Mesothelial cell of epicardium (in vitro differentiated cells): ENCODE data around the gene CXCL9. TPM values are rescaled to one million over a fixed set of nuclear protein-coding genes. Genes with fewer than 3 reads are reported as not detected.

Experiments used
- DNase-seq, 2 experiments: peaks; one replicate each; pipeline ENCODE4 v3.0.0; 2021; ENCODE audit warnings: low spot score in 2 of 2; ENCODE audit not compliant: unreplicated experiment in 2 of 2
- H3K27ac Mint-ChIP-seq: 2 replicates; pipeline ENCODE4 v1.8.0; 2021; ENCODE audit warnings: mixed read lengths
- H3K27me3 Mint-ChIP-seq: 2 replicates; pipeline ENCODE4 v1.8.0; 2021; ENCODE audit warnings: low read depth, mixed read lengths
- H3K36me3 Mint-ChIP-seq: 2 replicates; pipeline ENCODE4 v1.8.0; 2021; ENCODE audit warnings: mixed read lengths
- H3K4me1 Mint-ChIP-seq: 2 replicates; pipeline ENCODE4 v1.8.0; 2021; ENCODE audit warnings: mixed read lengths
- H3K4me3 Mint-ChIP-seq: 2 replicates; pipeline ENCODE4 v1.8.0; 2021; ENCODE audit warnings: mild to moderate bottlenecking, moderate library complexity, mixed read lengths
- H3K9me3 Mint-ChIP-seq: 2 replicates; pipeline ENCODE4 v1.8.0; 2021; ENCODE audit warnings: mixed read lengths
- CTCF ChIP-seq: fragments of 200-600 bp; sonication (generic); IDR thresholded peaks from one replicate; pipeline ENCODE4 v1.5.0; 2021; ENCODE audit warnings: antibody characterized with exemption; ENCODE audit not compliant: unreplicated experiment
- total RNA-seq: library from RNA; stranded (reverse); gene quantifications from 3 replicates; pipeline ENCODE4 v1.2.1, GENCODE V29; 2021

The CXCL9 gene
- total RNA-seq, 1 donor from 2014 or later = not detected

- Mint-ChIP-seq H3K27ac (no peak overlapping the region), H3K9me3 (no peaks in the 10 kb centered on the region), H3K27me3 (peaks cover 9% of the 10 kb centered on the region), H3K36me3 (no peaks in the 10 kb centered on the region), H3K4me1 (peaks cover 18% of the 10 kb centered on the region), H3K4me3 (no peak overlapping the region)
- no peak for DNase-seq
- TF ChIP-seq CTCF = no peak
These were observed 16.8 kb upstream of the CXCL9 start for GRCh38 chr4:76024065-76024464.

- no peaks in the 10 kb centered on the region for H3K9me3 Mint-ChIP-seq
- no peaks in the 10 kb centered on the region for H3K36me3 Mint-ChIP-seq
- H3K4me1 Mint-ChIP-seq = peaks cover 14% of the 10 kb centered on the region
- no peak for DNase-seq
- no peak within 1 kb of the TSS for H3K4me3 Mint-ChIP-seq
- peaks cover 6% of the 10 kb centered on the region for H3K27me3 Mint-ChIP-seq
- TF ChIP-seq CTCF = no peak
- no peak within 1 kb of the TSS for H3K27ac Mint-ChIP-seq
These were observed 16.1 kb upstream of the CXCL9 start, which contains the start of gene CXCL10 for GRCh38 chr4:76023389-76023788. CXCL10 (minus strand) TSS chr4:76023497; CDS start chr4:76023431, 66 bp downstream.

- no peak for TF ChIP-seq CTCF
- H3K27me3 Mint-ChIP-seq = peaks cover 6% of the 10 kb centered on the region
- H3K4me1 Mint-ChIP-seq = peaks cover 9% of the 10 kb centered on the region
- H3K9me3 Mint-ChIP-seq = no peaks in the 10 kb centered on the region
- H3K36me3 Mint-ChIP-seq = no peaks in the 10 kb centered on the region
- no peak overlapping the region for H3K4me3 Mint-ChIP-seq
- no peak for DNase-seq
- H3K27ac Mint-ChIP-seq = no peak overlapping the region
These were observed 15.4 kb upstream of the CXCL9 start for GRCh38 chr4:76022677-76023076.

DNA sequence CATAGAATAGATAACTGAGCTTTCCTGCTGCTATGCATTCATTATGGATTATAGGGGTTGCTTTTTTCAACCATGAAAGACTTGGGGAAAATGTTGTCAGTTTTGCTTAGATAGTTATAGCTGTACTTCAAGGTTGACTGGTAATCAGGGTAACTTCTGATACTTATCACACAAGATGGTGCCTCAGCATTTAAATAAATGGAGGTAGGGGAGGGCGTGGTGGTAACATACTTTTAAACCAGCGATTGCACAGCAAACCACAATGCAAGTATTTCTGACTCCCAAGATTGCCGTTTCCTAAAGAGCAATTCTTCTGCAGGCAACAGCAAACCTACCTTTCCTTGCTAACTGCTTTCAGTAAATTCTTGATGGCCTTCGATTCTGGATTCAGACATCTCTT lies 14.7 kb upstream of the CXCL9 start:
- Mint-ChIP-seq H3K27ac (no peak overlapping the region), H3K36me3 (no peaks in the 10 kb centered on the region), H3K27me3 (peaks cover 6% of the 10 kb centered on the region), H3K9me3 (no peaks in the 10 kb centered on the region), H3K4me3 (no peak overlapping the region), H3K4me1 (peaks cover 9% of the 10 kb centered on the region)
- DNase-seq = no peak
- TF ChIP-seq CTCF = no peak

- Mint-ChIP-seq H3K4me1 (peaks cover 12% of the 10 kb centered on the region), H3K27ac (no peak overlapping the region), H3K9me3 (no peaks in the 10 kb centered on the region), H3K27me3 (peaks cover 3% of the 10 kb centered on the region), H3K4me3 (no peak overlapping the region), H3K36me3 (no peaks in the 10 kb centered on the region)
- no peak for TF ChIP-seq CTCF
- no peak for DNase-seq
These were observed 9.9 kb upstream of the CXCL9 start for GRCh38 chr4:76017056-76017686.

- no peaks in the 10 kb centered on the region for H3K9me3 Mint-ChIP-seq
- no peaks in the 10 kb centered on the region for H3K36me3 Mint-ChIP-seq
- H3K4me1 Mint-ChIP-seq = peaks cover 18% of the 10 kb centered on the region
- TF ChIP-seq CTCF = no peak
- H3K4me3 Mint-ChIP-seq = no peak overlapping the region
- no peak for DNase-seq
- no peak overlapping the region for H3K27ac Mint-ChIP-seq
- no peaks in the 10 kb centered on the region for H3K27me3 Mint-ChIP-seq
These were observed 9.1 kb upstream of the CXCL9 start for GRCh38 chr4:76016393-76016792.
